SK-N-SH treated with all-trans-retinoic acid at 6 μM for 48 hours (cell line): ENCODE measurements around the gene APOL2.

Source experiments
- BACH2 ChIP-seq: fragments of 250-450 bp; sonication (Bioruptor Pico); IDR thresholded peaks from 2 replicates; pipeline ENCODE4 v1.9.0; 2021; ENCODE audit warnings: mild to moderate bottlenecking, borderline replicate concordance
- ESRRG ChIP-seq: fragments of 250-450 bp; sonication (Bioruptor Pico); IDR thresholded peaks from 2 replicates; pipeline ENCODE4 v1.6.1; 2021; ENCODE audit warnings: mild to moderate bottlenecking
- PATZ1 ChIP-seq: fragments of 250-450 bp; sonication (Bioruptor Pico); IDR thresholded peaks from 2 replicates; pipeline ENCODE4 v1.8.0; 2020; ENCODE audit warnings: mild to moderate bottlenecking, moderate library complexity, borderline replicate concordance
- POU6F1 ChIP-seq: fragments of 250-450 bp; sonication (Bioruptor Pico); IDR thresholded peaks from 2 replicates; pipeline ENCODE4 v1.8.0; 2021; ENCODE audit warnings: low read depth, mild to moderate bottlenecking, moderate library complexity, borderline replicate concordance
- RARB ChIP-seq: fragments of 250-450 bp; sonication (Bioruptor Pico); IDR thresholded peaks from 2 replicates; pipeline ENCODE4 v1.8.0; 2021; ENCODE audit warnings: mild to moderate bottlenecking, moderate library complexity
- SNAI2 ChIP-seq: fragments of 250-450 bp; sonication (Bioruptor Pico); IDR thresholded peaks from 2 replicates; pipeline ENCODE4 v1.5.0; 2020; ENCODE audit warnings: mild to moderate bottlenecking, moderate library complexity
- TCF4 ChIP-seq: fragments of 250-450 bp; sonication (Bioruptor Pico); IDR thresholded peaks from 2 replicates; pipeline ENCODE4 v1.8.0; 2021; ENCODE audit warnings: mild to moderate bottlenecking, moderate library complexity, borderline replicate concordance
- TOX ChIP-seq: fragments of 250-450 bp; sonication (Bioruptor Pico); IDR thresholded peaks from 2 replicates; pipeline ENCODE4 v1.8.0; 2021; ENCODE audit warnings: mild to moderate bottlenecking, moderate library complexity, borderline replicate concordance
- TSHZ2 ChIP-seq: fragments of 250-450 bp; sonication (Bioruptor Pico); IDR thresholded peaks from 2 replicates; pipeline ENCODE4 v1.5.0; 2020; ENCODE audit warnings: mild to moderate bottlenecking, moderate library complexity
- ZFP30 ChIP-seq: fragments of 450-650 bp; formaldehyde crosslinking; IDR thresholded peaks from 2 replicates; pipeline ENCODE4 v1.5.0; 2022; ENCODE audit warnings: mild to moderate bottlenecking, moderate library complexity
- ZNF565 ChIP-seq: fragments of 450-650 bp; formaldehyde crosslinking; conservative IDR thresholded peaks from 2 replicates; pipeline ENCODE4 v1.5.0; 2020; ENCODE audit warnings: low read depth, mild to moderate bottlenecking, moderate library complexity
- ZNF8 ChIP-seq: fragments of 450-650 bp; formaldehyde crosslinking; IDR thresholded peaks from 2 replicates; pipeline ENCODE4 v1.5.0; 2020; ENCODE audit warnings: mild to moderate bottlenecking, moderate library complexity

- TF ChIP-seq ZFP30 (CRISPR knock-in tag) = no peak
- TF ChIP-seq SNAI2 (CRISPR knock-in tag) = no peak
- no peak for TF ChIP-seq ZNF565
- no peak for TF ChIP-seq PATZ1 (CRISPR knock-in tag)
- no peak for TF ChIP-seq ESRRG (CRISPR knock-in tag)
- no peak for TF ChIP-seq BACH2 (CRISPR knock-in tag)
- TF ChIP-seq POU6F1 (CRISPR knock-in tag) = no peak
- no peak for TF ChIP-seq TOX (CRISPR knock-in tag)
- TF ChIP-seq TCF4 (CRISPR knock-in tag) = no peak
- no peak for TF ChIP-seq ZNF8 (CRISPR knock-in tag)
- no peak for TF ChIP-seq TSHZ2 (CRISPR knock-in tag)
- TF ChIP-seq RARB = no peak
Observed at GRCh38 chr22:36253523-36254490, 14.5 kb upstream of the APOL2 start.
